Measurements from ENCODE around the gene NIFK.

The NIFK gene

DNA sequence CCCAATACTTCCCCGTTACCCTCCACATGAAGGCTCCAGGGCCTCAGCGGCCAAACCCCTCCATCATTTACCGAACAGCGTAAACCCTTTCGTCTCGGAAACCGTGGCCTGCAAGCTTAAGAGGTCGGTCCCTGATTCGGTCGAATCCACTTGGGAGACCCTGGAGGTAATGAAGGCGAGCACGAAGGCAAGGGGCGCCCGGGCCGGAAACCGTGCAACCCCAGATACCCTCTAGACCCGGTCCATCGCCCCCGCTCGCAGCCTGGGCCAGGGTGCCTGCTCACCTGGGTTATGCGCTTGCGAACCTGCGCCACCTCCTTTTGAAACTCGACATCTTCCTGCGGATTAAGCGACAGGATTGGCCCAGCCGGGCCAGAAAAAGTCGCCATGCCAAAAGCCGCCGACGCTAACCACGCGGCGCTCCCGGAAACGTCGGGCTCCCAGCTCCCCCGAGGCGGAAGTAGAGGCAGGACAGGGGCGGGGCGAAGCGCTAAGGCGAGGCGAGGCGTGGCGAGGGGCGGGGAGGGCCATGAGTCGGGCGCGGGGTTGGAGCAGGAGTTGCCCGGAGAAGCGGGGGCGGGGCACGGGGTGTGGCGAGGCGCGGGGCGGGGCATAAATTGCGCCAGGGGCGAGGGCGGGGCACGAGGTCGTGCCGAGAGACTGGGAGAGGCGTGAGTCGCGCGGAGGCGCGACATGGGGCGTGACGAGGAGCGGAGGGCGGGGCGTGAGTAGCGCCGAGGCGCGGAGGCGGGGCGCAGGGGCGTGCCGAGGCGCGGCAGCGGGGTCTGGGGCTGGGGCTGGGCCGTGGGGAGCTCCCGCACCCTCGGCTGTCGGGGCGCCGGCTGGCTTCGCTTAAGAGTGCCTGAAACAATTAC lies at the start of gene NIFK:
TSS of gene NIFK (minus strand) at position 414 of the 875 bp plus-strand sequence. CDS start at position 389, 25 bp downstream.
- peak; percentile 95 for DNase-seq (ENCODE audit: low spot score)

DNA sequence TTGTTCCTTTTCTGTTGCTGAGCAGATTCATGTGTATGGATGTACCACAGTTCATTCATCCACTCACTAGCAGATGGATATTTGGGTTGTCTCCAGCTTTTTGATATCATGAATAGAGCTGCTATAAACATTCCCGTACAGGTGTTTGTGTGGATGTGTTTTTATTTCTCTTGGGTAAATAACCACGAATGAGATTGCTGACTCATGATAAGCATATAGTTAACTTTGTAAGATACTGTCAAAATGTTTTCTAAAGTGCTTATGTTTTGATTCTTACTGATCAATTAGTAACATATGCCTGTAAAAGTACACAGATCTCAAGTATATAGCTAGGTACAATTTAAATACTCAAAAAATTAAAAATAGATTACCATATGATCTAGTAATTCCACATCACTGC lies 46.5 kb upstream of the NIFK start:
- DNase-seq (ENCODE audit: low spot score) = no peak

GRCh38 chr2:121778741-121779487 lies 42.2 kb upstream of the NIFK start:
- no peak for DNase-seq (ENCODE audit: low spot score)

GRCh38 chr2:121777699-121778058 lies 41.0 kb upstream of the NIFK start:
- no peak for DNase-seq (ENCODE audit: low spot score)

- DNase-seq (ENCODE audit: low spot score) = no peak
Observed at GRCh38 chr2:121776885-121777698, 40.4 kb upstream of the NIFK start.

- no peak for DNase-seq (ENCODE audit: low spot score)
Observed at GRCh38 chr2:121776361-121776760, 39.7 kb upstream of the NIFK start.

GRCh38 chr2:121774235-121774634 lies 37.6 kb upstream of the NIFK start:
- DNase-seq (ENCODE audit: low spot score) = no peak

DNA sequence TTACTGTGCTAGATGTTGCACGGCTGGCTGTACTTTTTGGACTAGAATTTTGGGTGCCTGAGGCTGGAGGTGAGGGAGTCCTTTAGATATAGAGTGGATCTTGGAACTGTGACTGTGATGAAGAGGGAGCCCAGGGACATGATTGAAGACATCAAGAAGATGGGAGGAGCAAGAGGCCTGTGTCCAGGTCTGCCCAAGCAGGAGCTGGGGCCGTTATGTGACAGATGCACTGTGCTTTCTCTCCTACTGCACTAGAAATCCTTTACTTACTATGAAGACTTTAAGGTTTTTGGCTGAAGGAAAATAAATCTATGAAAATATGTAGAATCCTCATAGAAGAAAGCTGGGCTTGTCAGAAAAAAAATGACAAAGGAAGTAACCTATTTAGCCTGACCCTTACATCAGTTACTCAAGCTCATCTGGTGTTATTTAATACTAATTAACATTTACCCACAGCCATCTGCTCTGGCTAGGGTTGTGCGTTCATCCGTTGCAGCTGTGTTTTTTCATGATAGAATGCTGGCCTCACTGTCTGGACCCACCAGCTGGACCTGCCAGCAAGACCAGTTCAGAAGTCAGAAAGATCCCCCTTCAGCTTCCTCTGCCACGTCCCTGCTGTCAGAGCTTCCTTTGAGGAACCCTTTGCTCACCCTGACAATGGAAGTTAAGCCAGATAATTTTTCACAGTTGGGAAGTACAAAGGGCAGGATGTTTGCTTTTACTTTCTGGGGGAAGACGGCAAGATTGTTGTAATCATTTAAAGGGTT lies 35.5 kb upstream of the NIFK start:
- no peak for DNase-seq (ENCODE audit: low spot score)

GRCh38 chr2:121768143-121768755 lies 31.6 kb upstream of the NIFK start:
- DNase-seq (ENCODE audit: low spot score) = no peak

DNA sequence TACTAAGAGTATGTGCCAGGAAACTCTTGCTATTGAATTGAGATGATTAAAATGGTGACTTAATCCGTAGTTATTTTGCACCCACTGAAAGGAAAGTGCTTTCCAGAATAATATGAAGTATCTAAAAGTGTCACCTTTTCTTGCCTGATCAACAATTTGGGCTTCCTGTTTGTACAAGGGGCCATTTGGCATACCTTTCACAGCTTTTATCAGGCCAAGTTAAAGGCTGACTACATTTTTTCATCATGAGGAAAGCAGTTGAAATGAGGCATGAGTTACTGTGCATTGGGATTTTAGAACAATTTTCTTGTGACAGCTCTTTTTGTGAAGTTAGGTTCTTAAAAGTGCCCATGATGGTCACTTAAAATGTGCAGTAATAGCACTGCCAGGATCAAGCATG lies 29.9 kb upstream of the NIFK start:
- no peak for DNase-seq (ENCODE audit: low spot score)

GRCh38 chr2:121764681-121765228 lies 28.1 kb upstream of the NIFK start:
- no peak for DNase-seq (ENCODE audit: low spot score)

DNA sequence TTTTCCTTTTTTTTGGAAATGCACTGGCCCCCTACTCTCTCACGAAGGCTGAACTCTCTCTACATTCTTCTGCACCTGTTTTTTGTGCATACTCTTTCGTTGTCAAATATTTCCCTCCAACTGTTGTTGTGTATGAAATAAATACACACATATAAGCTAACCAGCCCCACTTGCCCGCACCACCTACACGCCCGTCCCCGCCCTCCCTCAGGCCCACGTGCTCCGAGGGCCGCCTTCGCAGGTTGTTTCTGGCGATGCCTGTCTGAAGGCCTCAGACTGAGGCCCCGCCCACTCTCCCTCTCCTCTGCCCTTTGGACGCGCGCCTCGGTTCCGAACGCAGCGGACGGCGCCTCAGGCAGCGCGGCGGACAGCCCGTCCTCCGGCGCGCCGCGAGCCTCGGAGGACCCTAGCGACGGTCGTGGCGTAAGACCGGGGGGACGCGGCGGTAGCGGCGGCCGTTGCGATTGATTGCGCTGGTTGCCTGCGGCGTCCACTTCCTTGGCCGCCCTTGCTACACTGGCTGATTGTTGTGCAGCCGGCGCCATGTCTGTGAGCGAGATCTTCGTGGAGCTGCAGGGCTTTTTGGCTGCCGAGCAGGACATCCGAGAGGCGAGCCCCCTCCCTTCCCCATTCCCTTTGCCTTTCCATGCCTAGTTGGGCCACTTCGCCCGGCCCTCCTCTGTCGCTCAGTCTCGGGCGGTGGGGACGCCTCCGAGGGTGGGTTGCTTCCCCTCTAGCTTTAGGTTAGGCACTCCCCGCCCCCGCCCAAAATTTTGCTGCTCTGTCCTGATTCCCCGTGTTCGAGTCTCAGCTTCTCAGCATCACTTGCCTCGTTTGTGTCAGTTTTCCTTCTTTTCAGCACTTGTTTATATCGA lies 18.8 kb upstream of the NIFK start, which contains the start of gene TSN:
TSS of gene TSN (plus strand) at position 415 of the 875 bp plus-strand sequence. CDS start at position 544, 129 bp downstream.
- DNase-seq (ENCODE audit: low spot score) = peak; percentile 94

- peak; percentile 16 for DNase-seq (ENCODE audit: low spot score)
Observed at GRCh38 chr2:121754851-121755236, 18.2 kb upstream of the NIFK start.

- DNase-seq (ENCODE audit: low spot score) = no peak
Observed at GRCh38 chr2:121748202-121748601, 11.5 kb upstream of the NIFK start.

GRCh38 chr2:121746071-121746578 lies 9.4 kb upstream of the NIFK start:
- no peak for DNase-seq (ENCODE audit: low spot score)

DNA sequence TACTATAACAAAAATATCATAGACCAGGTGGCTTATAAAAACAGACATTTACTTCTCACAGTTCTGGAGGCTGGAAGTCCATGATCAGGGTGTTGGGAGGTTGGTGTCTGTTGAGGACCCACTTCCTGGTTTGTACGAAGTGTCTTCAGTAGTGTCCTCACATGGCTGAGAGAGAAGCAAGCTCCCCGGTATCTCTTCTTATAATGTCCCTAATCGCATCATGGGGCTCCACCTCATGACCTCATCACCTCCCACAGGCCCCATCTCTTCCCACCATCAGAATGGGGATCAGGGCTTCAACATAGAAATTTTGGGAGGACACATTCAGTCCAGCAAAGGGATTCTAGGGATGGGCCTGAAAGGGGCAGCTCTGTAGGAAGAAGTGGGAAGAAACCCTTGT lies 4.8 kb upstream of the NIFK start:
- no peak for DNase-seq (ENCODE audit: low spot score)

DNA sequence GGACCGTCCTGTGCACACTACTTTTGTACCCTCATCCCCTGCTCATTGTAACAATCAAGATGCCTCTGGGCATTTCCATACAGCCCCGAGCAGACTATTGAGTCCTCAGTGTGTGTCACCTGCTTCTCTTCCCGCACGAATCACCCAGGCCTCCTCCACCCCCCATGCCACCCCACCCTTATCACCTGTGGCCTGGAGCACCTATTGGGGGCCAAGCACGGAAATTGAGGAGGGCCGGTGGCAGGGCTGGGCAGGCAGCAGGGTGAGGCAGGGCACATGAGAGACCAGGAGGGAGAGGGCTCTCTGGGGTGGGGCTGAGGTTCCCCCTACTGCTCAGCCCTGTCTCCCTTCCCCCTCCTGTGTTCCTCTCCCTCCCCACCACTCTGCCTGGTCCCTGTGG lies 4.3 kb upstream of the NIFK start:
- no peak for DNase-seq (ENCODE audit: low spot score)

GRCh38 chr2:121736140-121736461 lies 574 bp downstream of the NIFK start:
- no peak for DNase-seq (ENCODE audit: low spot score)

DNA sequence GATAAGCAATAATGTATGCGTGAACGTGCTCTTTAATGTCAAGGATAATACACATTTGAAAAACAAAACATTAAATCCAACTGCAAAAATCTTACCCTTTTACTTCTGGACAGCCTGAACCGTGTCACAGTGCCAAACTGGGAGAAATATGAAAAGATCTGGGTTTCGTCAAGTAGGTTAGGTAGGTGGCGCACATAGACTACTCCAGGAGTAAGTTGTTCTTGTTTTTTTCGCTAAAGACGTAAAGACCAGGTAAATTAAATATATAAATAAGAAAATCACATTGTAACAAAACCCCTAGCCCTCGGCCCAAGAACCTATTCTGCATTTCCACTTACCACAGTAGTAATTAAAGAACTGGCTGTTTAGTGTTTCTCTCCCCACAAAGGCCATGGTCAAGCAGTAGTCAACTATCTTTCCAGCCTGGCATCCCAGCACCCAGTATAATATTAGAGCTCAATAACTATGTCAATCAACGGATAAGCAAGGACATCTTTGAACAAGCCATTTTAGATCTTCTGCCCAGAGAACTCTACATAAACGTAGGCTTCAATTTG lies 1.1 kb downstream of the NIFK start:
- no peak for DNase-seq (ENCODE audit: low spot score)

All from pons (tissue), 1 donor.